GM19099 (cell line): ENCODE data around the gene DOCK10.

Experiments used
- POLR2A ChIP-seq: IDR thresholded peaks from 3 replicates; pipeline ENCODE4 v1.6.1; 2011; ENCODE audit warnings: low read depth; ENCODE audit not compliant: insufficient read length; ENCODE audit errors: extremely low read depth

DOCK10 gene

GRCh38 chr2:225002656-225003045, 39.6 kb downstream of the DOCK10 start:
- TF ChIP-seq POLR2A, result no peak

DNA sequence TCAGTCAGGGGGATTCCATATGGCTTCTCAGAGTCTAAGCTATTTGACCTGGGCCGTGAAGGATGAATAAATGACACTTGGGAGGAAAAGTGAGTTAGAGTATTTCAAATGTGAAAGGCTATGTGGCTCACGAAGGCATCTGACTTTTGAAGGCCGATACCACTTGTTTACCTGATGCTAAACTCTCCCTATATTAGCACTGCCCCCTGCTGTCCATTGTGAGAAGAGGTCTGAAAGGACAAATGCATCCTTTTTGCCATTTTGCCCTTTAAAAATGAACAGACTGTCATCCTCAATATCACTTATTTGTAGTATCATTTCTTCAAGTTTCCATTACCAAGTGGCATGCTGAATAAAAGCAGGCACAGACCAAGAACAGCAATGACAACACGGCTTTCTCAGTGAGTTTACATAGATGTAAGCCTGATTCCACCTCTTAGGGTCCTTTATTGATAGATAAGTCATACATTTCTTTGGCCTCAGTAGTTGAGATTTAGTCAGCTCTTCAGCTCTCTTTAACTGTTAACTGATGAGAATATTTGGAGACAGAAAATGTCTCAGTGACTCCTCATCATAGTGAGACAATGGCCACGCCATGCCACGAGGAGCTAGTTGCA, 40.1 kb downstream of the DOCK10 start:
- TF ChIP-seq POLR2A, result no peak

GRCh38 chr2:224999754-225000153, 42.5 kb downstream of the DOCK10 start:
- no peak for TF ChIP-seq POLR2A

DNA sequence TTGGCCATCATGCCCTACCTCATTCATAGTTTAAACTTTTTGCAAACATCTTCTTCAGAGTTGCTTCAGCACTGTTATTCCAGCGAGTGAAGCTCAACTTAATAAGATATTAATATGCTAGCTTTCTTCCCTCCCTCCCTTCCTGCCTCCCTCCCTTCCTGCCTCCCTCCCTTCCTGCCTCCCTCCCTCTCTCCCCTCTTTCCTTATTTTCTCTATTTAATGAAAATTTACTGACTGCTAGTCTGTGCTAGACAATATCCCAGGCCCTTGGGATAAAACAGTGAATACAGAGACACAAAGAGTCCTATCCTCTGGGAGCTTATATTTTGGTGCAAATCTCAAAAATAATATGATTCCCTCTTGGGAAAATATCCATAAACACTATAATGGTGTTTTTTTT, 42.9 kb downstream of the DOCK10 start:
- TF ChIP-seq POLR2A, result no peak

DNA sequence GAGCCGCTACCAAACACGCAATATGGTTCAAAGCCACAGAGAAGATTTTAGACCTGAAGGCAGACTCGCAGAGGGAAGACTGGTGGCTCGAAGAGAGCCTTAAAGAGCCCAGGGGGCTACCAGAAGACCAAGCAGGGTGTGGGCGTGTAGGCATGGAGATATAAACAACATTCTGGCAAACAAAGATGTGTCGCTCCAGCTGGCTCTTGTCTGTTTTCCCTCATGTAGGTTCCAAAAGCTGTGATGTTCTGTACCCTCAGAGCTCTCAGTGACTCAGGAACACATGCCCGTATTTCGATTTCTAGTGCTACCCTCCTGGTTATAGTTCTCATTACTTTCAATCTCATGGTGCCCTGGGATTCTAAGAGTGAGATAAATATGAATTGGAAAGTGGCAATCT, 44.5 kb downstream of the DOCK10 start:
- no peak for TF ChIP-seq POLR2A

DNA sequence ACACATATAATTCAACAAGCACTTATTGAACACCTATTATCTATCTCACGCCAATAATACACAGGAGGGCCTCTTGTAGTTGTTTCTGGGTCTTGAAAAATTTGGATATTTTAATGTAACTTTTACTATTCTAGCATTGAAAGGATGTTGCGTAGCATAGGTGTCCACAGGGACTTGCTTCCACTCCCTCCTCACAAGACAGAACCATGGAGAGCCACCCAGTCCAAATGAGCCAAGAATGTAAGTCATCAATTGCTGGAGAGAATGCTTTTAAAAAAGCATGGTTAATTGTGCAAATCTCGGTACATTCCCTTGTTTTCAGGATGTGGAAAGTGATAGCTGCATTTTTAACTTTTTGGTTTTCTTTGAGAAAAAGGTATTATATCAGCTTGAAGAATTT, 46.8 kb downstream of the DOCK10 start:
- no peak for TF ChIP-seq POLR2A

DNA sequence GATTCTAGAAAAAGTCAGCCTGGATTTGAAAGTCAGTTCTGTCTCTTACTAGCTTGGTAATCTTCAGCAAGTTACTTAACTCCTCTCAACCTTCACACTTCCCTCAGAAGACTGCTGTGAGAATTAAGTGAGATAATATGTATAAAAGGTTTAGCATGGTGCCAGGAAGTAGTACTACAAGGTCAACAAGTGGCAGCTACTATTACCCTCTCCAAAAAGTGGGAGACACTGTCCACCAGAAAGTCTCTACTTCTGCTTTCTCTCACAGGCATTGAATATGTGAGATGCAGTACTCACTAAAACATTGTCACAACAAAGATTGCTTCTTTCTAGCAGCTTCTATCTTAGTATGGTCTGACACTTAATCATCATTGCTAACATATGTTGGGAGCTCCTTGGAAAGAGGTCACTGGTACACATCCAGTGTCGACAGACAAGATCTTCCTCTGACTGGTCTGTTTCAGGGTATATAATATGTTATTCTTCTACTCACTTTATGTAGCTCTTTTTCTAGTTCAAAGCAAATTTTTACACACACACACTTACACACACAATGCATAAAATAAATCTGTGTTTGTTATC, 47.9 kb downstream of the DOCK10 start:
- TF ChIP-seq POLR2A, result no peak

DNA sequence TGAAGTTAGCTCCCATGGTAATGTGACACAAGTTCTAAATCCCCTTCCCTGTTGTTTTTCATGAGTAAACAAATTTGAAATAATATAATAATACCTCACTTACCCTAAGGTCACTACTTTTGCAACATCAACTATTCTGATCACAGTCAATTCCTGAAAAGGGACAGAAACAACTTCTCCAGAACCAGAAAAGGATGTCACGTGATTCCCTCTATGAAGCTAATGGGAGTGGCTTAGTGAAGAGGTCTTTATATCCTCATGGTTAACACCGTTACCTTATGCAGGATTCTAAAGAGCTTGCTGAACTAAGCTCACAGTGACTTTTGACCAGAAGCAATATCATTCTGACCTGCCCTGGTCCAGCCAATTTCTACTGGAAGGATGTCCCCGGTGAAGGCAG, 51.6 kb downstream of the DOCK10 start:
- TF ChIP-seq POLR2A, result no peak

DNA sequence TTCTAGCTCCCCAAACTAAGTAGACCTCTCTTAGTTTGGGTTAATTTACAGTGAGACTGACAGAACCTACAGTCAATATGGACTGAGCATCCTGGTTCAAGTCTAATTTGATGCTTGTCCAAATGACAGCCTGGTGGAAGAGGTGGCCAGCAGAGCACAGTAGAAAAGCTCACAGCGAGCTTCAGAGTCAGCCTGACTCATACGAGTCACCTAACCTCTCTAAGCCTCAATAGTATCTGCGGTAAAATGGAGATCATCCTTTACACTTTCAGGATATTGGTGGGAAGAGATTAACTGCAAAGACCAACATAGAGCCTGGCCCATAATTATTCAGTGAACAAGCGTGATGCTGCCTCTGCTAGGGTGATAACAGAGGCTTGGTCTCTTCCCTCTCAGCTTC, 54.5 kb downstream of the DOCK10 start:
- TF ChIP-seq POLR2A, result no peak

DNA sequence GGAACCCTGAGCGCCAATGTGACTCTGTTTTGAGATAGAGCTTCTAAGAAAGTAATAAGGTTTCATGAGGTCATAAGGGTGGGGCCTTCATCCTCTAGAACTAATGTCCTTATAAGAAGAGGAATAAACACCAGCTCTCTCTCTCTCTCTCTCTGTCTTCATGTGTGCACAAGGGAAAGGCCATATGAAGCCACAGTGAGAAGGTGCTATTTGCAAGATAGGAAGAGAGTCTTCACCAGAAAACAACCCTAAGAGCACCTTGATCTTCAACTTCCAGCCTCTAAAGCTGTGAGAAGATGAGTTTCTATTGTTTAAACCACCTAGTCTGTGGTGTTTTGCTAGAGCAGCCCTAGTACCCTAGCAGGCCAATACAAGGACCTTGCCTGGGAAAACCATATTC, 55.8 kb downstream of the DOCK10 start:
- TF ChIP-seq POLR2A, result no peak

DNA sequence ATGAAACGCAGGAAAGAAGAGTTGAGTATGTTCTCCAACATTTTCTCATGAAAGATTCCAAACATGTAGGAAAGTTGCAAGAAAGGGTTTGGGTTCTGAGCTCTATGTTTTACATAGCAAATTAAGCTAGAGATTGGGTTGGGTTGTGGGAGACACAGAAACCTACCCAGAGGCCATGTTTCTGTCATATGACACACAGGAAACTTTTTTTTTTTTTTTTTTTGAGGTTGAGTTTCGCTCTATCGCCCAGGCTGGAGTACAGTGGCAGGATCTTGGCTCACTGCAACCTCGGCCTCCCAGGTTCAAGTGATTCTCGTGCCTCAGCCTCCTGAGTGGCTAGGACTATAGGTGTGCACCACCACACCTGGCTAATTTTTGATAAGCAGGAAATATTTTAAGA, 57.6 kb downstream of the DOCK10 start:
- TF ChIP-seq POLR2A, result no peak

DNA sequence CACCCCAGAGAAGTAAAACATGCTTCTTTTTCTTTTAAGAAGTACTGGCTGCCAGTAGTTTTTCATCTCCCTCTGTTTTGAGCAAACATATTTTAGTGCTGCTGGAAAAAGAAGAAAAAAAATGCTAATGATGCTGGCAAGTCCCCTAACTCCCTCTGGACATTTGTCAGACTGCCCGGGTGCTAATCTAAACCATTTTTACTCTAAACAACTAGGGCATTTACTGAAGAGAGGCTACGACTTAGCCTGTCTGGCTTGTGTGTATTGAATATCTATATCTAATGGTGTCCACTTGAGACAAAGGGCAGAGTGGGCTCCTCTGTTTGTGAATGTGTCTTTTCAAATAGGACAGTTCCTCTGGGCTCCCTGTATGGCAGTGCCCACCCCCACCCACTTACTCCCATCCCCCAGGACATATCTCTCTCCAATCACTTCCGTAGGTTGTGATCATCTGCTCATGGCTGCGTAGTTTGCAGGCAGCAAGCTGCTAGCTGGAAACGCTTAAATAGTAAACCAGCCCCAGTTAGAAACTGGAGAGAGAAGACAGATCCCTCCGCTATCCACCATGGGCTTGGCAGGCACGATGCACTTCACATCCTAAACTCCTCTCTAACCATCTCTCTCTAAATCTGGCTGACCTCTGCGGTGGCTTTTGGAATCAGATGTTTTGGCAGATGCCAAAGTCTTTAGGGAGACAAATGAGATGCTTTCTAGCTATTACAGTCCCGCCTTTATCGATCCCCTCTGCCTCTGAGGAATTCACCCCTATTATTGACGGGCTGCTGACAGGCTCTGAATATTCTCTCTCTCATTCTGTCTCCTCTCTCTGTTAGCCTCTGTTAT, 58.3 kb downstream of the DOCK10 start:
- TF ChIP-seq POLR2A, result no peak

DNA sequence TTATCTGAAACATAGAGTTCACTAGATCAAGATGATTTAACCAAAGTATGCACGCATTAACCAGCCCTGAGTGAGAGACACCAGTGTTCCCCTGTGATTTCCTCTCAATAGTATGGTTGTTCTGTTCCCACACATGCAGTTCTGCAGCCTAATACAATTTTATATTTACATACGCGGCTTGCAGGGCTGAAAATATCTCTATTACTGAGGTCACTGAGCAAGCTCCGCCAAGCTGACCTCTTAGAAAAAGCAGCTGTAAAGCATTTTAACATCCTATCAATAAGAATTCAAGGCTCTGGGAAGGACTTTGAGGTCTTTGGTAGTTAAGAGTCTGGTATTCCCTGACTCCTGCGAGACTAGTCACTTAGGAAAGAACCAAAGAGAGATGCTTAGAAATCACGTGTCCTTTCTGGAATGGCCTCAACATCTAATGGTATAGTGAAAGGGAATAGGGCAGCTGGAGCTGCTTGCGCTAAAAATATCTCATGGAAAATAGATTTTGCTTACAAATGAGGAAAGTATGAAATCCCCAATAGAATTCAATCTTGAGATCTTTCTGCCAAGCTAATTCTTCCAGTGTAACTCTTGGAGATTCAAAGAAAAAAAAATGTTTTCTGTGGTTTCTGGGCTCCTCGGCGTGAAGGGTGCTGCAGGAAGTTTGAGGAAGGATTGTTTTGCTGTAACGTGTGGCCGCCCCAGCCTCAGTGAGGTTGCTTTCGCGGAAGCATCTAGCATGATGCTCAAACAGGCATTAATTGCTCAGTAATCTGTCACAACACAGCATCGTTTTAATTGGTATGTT, 59.2 kb downstream of the DOCK10 start:
- no peak for TF ChIP-seq POLR2A

GRCh38 chr2:224982226-224982625, 60.0 kb downstream of the DOCK10 start:
- TF ChIP-seq POLR2A, result no peak
